ENCODE measurements around the gene PLAC9. TPM values are rescaled to one million over a fixed set of nuclear protein-coding genes. Genes with fewer than 3 reads are reported as not detected.

Gene PLAC9
- total and polyA plus RNA-seq, 2 experiments from 2014 or later = 1.9 TPM; not detected in 1

GRCh38 chr10:80158126-80158525, 25.6 kb downstream of the PLAC9 start:
- no peak for DNase-seq (ENCODE audit: low read depth in 1 of 2, low spot score in 1 of 2)
- Histone ChIP-seq H3K36me3 (peaks cover 14% of the 10 kb centered on the region), H3K4me1 (ENCODE audit: low read depth) (no peaks in the 10 kb centered on the region), H3K27me3 (no peaks in the 10 kb centered on the region), H3K9me3 (ENCODE audit: low read depth) (no peaks in the 10 kb centered on the region), H3K4me3 (no peak overlapping the region), H3K27ac (no peak overlapping the region)
- no peak for TF ChIP-seq CTCF (IDR thresholded peaks at IDR 0.05; ENCODE audit: low read depth, low read length)

GRCh38 chr10:80158598-80159127, 26.1 kb downstream of the PLAC9 start:
- DNase-seq (ENCODE audit: low read depth in 1 of 2, low spot score in 1 of 2) = peak in 1 of 2 donors; percentile 99
- Histone ChIP-seq H3K36me3 (peaks cover 14% of the 10 kb centered on the region), H3K4me1 (ENCODE audit: low read depth) (no peaks in the 10 kb centered on the region), H3K27me3 (no peaks in the 10 kb centered on the region), H3K4me3 (no peak overlapping the region), H3K27ac (no peak overlapping the region), H3K9me3 (ENCODE audit: low read depth) (no peaks in the 10 kb centered on the region)
- TF ChIP-seq CTCF (IDR thresholded peaks at IDR 0.05; ENCODE audit: low read depth, low read length) = no peak

- no peak overlapping the region for H3K27ac ChIP-seq
Observed at GRCh38 chr10:80159166-80159873, 26.8 kb downstream of the PLAC9 start.

GRCh38 chr10:80160361-80161320, 28.1 kb downstream of the PLAC9 start:
- H3K27ac ChIP-seq = no peak overlapping the region
- peaks cover 12% of the 10 kb centered on the region for H3K36me3 ChIP-seq
- no peak for TF ChIP-seq CTCF (IDR thresholded peaks at IDR 0.05; ENCODE audit: low read depth, low read length)
- no peak overlapping the region for H3K4me3 ChIP-seq
- no peaks in the 10 kb centered on the region for H3K9me3 ChIP-seq (ENCODE audit: low read depth)
- peaks cover 5% of the 10 kb centered on the region for H3K4me1 ChIP-seq (ENCODE audit: low read depth)
- DNase-seq (ENCODE audit: low read depth in 1 of 2, low spot score in 1 of 2) = no peak
- no peaks in the 10 kb centered on the region for H3K27me3 ChIP-seq

More at GRCh38 chr10:80159166-80159873, 26.8 kb downstream of the PLAC9 start:
- Histone ChIP-seq H3K9me3 (ENCODE audit: low read depth) (no peaks in the 10 kb centered on the region), H3K4me3 (no peak overlapping the region), H3K4me1 (ENCODE audit: low read depth) (no peaks in the 10 kb centered on the region), H3K36me3 (peaks cover 14% of the 10 kb centered on the region), H3K27me3 (no peaks in the 10 kb centered on the region)
- no peak for TF ChIP-seq CTCF (IDR thresholded peaks at IDR 0.05; ENCODE audit: low read depth, low read length)
- no peak for DNase-seq (ENCODE audit: low read depth in 1 of 2, low spot score in 1 of 2)

- H3K4me1 ChIP-seq (ENCODE audit: low read depth) = peaks cover 5% of the 10 kb centered on the region
- H3K4me3 ChIP-seq = no peak overlapping the region
- peak; percentile 27 to 65 for DNase-seq (ENCODE audit: low read depth in 1 of 2, low spot score in 1 of 2)
- H3K9me3 ChIP-seq (ENCODE audit: low read depth) = no peaks in the 10 kb centered on the region
- peaks cover 11% of the 10 kb centered on the region for H3K36me3 ChIP-seq
- TF ChIP-seq CTCF (IDR thresholded peaks at IDR 0.05; ENCODE audit: low read depth, low read length) = peak; percentile 26
- no peak overlapping the region for H3K27ac ChIP-seq
- no peaks in the 10 kb centered on the region for H3K27me3 ChIP-seq
Observed at GRCh38 chr10:80161321-80162083, 29.0 kb downstream of the PLAC9 start.

Data from cardiac muscle cell (in vitro differentiated cells and primary cell).